K562 treated with DMSO at 1 percent for 48 hours (cell line): ENCODE data around the gene PNPLA2. TPM values are rescaled to one million over a fixed set of nuclear protein-coding genes. Genes with fewer than 3 reads are reported as not detected.

Experiments
- total RNA-seq: library from RNA; unstranded; fragments of 300-600 nt; gene quantifications from 2 replicates; pipeline ENCODE4 v1.2.3, GENCODE V29; 2022; ENCODE audit warnings: low replicate concordance; ENCODE audit errors: extremely low read depth

Gene PNPLA2, protein sequence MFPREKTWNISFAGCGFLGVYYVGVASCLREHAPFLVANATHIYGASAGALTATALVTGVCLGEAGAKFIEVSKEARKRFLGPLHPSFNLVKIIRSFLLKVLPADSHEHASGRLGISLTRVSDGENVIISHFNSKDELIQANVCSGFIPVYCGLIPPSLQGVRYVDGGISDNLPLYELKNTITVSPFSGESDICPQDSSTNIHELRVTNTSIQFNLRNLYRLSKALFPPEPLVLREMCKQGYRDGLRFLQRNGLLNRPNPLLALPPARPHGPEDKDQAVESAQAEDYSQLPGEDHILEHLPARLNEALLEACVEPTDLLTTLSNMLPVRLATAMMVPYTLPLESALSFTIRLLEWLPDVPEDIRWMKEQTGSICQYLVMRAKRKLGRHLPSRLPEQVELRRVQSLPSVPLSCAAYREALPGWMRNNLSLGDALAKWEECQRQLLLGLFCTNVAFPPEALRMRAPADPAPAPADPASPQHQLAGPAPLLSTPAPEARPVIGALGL
- total RNA-seq: 265 TPM in 1 of 2 replicates, not detected in the other

DNA sequence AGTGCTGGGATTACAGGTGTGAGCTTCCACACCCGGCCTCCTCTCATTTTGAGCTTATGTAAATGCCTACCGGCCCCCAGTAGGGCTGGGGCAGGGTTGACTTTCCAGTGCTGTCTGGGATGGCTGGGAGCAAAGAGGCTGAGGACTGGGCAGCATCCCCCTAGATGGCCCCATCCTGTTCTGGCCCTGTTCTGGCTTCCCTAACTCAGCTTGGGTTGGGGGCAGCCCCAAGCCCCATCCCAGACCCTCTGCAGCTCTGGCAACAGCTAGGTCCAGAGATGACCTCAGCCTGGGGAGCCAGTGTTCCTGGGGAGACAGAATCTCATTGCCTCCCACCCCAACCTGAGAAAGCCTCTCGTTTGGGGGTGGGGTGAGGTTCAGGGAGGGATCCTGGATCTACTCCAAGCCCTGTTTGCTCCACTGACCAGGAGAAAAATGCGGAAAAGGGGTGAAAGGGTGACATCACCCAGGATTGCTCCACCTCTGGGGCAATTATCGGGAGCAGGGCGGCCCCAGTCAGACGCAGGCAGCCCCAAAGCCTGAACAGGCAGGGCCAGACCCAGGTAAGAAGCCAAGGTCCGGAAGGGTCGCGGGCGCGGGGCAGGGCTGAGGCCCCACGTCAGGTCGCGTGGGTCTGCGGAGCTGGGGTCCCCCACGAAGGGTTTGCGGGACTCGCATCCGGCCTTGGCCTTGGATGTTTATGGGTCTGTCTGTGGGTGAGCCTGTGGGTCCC is at the start of gene PNPLA2:
PNPLA2 (plus strand) TSS at position 519 of the 733 bp plus-strand sequence. CDS start 805 bp downstream, outside the sequence.

DNA sequence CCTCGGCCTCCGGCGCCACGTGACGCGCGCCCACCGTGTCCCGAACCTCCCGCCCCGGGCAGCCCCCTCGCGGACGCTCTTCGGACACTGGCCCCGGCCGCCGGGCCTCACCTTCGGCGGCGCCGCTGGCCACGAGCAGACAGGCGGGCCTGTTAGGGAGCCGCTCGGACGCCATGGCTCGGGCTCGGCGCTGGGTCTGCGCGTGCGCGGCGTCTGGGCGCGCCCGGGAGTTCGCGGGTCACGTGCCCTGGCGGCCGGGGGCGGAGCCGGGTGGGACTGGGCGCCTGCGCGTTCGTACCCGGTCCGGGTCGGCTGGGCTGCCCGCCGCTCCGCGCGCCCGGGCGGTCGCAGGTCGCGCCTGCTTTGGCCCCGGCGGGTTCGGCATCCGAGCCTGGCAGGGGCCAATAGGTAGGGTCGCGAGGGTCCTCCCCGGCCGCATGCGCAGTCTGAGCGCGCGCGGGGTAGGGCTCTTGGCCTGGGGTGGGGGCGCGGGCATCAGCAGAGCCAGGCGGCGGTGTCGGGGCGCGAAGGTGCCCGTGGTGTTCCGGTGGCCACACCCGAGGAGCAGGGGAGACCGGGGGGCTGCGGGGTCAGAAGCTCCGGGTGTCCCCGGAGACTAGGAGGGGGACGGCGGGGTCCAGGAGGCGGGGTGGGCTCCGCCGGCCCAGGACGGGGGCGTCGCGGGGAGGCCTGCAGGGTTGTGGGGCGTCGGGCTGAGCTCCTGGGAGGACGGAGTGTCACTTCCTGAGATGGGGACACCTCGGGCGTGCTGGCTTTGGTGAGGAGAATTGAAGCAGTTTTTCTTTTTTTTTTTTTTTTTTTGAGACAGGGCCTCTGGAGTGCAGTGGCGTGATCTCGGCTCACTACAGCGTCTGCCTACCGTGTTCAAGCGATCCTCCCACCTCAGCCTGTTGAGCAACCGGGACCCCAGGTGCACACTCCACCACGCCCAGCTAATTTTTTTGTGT is 41.1 kb upstream of the PNPLA2 start, which contains the start of gene GATD1:
GATD1 (minus strand) TSS at position 200 of the 968 bp plus-strand sequence; CDS start at position 175, 25 bp downstream.

DNA sequence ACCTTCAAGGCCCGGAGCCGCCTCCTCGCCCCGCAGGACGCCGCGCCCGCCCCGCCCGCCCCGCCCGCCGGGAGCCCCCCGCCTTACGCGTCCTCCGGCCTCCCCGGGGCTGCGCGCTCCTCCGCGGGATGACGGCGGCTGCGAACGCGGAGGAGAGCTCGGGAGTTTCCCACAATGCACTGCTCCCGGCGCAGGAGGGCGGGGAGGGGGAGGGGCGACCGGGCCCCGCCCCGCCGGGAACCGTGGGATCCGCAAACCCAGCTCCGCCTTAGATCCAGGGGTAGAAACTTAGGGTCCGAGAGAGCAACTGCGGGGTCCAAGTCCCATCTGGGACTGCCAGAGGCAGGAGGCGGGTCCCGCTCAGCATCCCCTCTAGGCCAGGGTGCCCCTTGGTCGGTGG is 28.8 kb upstream of the PNPLA2 start, which contains the start of gene CEND1:
CEND1 (minus strand) TSS at position 148 of the 400 bp plus-strand sequence. CDS start 1,514 bp downstream, outside the sequence.

DNA sequence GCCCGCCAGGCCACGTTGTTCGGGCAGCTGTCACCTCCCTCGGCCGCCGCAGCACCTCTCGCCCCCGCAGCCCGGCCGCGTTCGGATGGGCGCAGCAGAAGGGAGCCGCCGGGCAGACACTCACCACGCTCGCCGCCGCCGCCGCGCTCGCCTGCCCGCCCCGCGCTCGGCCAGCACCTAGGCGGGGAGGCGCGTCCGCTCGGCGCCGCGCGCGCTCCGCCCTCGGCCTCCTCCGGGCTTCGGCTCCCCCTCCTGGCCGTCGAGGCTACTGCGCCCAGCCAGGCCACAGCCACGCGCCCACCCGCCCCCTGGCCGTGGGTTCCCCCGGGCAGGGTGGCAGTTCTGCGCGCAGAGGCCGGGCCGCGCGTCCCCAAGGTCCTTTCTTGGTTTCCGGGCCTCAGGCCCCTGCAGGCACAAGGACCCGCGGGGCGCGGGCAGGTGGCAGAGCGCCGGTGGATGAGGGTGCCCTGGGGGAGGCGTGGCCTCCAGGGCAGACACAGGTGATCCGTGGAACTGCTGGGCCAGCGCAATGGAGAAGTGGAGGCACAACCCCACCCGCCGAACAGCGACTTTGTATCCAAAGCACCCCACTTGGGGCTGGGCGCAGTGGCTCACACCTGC is 20.5 kb upstream of the PNPLA2 start, which contains the start of gene SLC25A22:
SLC25A22 (minus strand) TSS at position 189 of the 621 bp plus-strand sequence. CDS start 3,275 bp downstream, outside the sequence.

DNA sequence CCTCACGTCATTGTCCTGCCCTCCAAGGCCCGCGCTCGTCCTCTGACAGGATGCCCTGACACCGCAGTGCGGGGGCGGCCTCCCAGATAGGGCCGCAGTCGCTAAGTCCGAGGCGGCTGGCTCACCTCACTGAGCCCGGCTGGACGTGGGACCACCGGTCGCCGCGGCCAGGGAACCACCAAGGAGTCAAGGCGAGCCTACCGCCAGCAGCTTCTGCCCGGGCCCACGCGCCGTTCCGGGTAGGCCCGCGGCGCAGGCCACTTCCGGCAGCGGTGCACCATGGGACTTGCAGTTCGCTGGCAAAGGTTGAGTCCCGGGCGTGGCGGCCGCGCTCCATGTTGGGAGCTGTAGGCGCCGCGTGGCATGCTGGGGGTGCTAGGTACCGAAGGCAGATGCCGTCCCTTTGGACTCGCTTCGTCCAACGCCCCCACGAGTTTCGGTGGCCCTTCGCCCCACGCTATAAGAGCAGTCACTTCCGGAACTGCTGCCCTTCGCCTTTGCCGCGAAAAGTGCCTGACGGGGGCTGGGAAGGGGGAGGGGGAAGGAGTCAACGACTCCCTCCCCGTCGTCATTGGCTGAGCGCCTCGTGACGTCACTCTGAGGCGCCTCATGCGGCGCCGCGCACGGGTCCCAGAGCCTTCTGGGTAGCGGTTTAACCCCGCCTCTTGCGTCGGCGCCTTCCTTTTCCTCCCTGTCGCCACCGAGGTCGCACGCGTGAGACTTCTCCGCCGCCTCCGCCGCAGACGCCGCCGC is 9.3 kb upstream of the PNPLA2 start, which contains the start of gene RPLP2:
RPLP2 (plus strand) TSS at position 681 of the 753 bp plus-strand sequence. CDS start 268 bp downstream, outside the sequence.

DNA sequence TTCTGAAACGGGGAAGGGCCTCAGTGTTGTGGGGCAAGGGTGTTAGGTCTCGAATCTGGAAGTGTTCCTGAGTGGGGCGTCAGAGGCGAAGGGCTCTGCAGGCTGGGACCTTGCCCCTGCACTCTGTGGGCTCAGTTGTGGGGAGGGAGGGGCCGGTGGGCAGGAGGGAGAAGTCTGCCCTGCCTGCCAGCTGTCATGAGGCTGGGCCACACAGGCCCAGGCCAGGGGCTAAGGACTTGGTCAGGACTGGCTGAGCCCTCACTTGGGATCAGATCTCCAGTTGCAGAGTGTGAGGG is 9.1 kb downstream of the PNPLA2 start, which contains the start of gene CRACR2B:
CRACR2B (plus strand) TSS at position 23 of the 296 bp plus-strand sequence. CDS start 689 bp downstream, outside the sequence.

DNA sequence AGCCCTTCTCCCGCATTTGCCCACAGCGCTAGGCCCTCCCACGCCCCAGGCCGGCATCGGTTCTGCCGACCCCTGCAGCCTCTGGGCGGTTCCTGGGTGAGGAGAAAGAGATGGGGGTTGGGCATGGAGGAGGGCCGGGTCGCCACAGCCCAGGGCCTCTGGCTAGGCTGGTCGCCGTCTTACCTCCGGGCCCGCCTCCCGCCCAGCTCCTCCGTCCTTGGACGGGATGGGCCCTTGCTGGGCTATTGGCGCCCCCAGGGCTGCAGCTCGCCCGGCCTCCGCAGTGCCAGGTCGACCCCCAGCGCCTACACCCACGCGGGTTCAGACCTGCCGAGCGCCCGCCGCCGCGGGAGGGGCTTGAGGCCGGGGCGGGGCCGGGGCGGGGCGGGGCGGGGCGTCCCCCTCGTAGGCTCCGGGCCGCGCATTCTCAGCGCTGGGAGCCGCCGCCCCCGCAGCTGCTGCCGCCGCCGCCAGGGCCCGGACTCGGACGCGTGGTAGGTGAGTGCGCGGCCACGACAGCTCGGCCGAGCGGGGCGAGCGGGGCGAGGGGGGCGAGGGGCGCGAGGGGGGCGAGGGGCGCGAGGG is 13.9 kb downstream of the PNPLA2 start, which contains the start of gene CD151:
CD151 (plus strand) TSS at position 424 of the 585 bp plus-strand sequence. CDS start 3,118 bp downstream, outside the sequence.

DNA sequence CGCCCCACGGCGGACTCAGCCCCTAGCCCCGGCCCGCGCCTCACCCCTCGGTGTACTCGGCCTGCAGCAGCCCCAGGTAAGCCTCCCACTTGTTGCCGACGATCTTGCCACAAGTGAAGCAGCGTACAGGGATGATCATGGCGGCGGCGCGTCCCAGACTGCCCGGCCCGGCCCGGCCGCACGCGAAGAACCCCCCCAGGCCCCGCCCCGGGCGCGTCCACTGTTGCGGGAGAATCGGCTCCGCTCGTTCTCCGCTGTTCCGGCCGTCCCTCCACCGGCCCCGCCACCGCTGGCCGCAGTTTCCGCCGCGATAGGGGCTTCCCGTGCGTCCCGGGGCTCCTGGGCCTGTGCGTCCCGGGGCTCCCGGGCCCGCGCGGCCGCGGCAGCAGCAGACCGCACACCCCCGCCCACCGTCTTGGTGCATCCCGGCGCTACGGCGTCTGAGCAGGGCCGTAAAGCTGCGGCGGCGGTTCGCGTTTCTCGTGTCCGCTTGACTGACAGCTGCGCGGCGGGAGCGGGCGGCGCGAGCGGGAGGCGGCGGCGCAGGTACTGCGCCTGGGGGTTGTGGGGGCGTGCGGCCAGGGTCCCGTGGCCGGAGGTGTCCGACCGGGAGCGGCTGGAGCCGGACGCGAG is 23.8 kb downstream of the PNPLA2 start, which contains the start of the genes POLR2L and TSPAN4:
POLR2L (minus strand) TSS at position 160 of the 633 bp plus-strand sequence; CDS start at position 139, 21 bp downstream.
TSPAN4 (plus strand) TSS at position 483 of the 633 bp plus-strand sequence. CDS start 7,453 bp downstream, outside the sequence.

Other genes starting within 250 kb of the PNPLA2 start
- not detected in 2 replicates for gene PHRF1, start 242.4 kb upstream of the PNPLA2 start, total RNA-seq
- not detected in 2 replicates for gene IRF7, start 203.0 kb upstream of the PNPLA2 start, total RNA-seq
- not detected in 2 replicates for gene CDHR5, start 194.0 kb upstream of the PNPLA2 start, total RNA-seq
- gene SCT, start 191.7 kb upstream of the PNPLA2 start, total RNA-seq: not detected in 2 replicates
- gene DRD4, start 181.6 kb upstream of the PNPLA2 start, total RNA-seq: not detected in 2 replicates
- not detected in 2 replicates for gene DEAF1, start 123.7 kb upstream of the PNPLA2 start, total RNA-seq
- not detected in 2 replicates for gene TMEM80, start 123.1 kb upstream of the PNPLA2 start, total RNA-seq
- gene EPS8L2, start 112.7 kb upstream of the PNPLA2 start, total RNA-seq: not detected in 2 replicates
- gene TALDO1, start 71.5 kb upstream of the PNPLA2 start, total RNA-seq: 394 TPM in 1 of 2 replicates, not detected in the other
- not detected in 2 replicates for gene GATD1, start 41.4 kb upstream of the PNPLA2 start, total RNA-seq
- not detected in 2 replicates for gene CEND1, start 28.8 kb upstream of the PNPLA2 start, total RNA-seq
- gene SLC25A22, start 20.6 kb upstream of the PNPLA2 start, total RNA-seq: not detected in 2 replicates
- not detected in 2 replicates for gene PIDD1, start 13.7 kb upstream of the PNPLA2 start, total RNA-seq
- gene RPLP2, start 8.9 kb upstream of the PNPLA2 start, total RNA-seq: not detected in 2 replicates
- gene CRACR2B, start 9.0 kb downstream of the PNPLA2 start, total RNA-seq: not detected in 2 replicates
- 775 TPM in 1 of 2 replicates, not detected in the other for gene CD151, start 14.0 kb downstream of the PNPLA2 start, total RNA-seq
- gene POLR2L, start 23.6 kb downstream of the PNPLA2 start, total RNA-seq: not detected in 2 replicates
- gene TSPAN4, start 23.9 kb downstream of the PNPLA2 start, total RNA-seq: not detected in 2 replicates
- gene CHID1, start 91.9 kb downstream of the PNPLA2 start, total RNA-seq: not detected in 2 replicates
- gene AP2A2, start 107.0 kb downstream of the PNPLA2 start, total RNA-seq: not detected in 2 replicates
- not detected in 2 replicates for gene MUC6, start 217.8 kb downstream of the PNPLA2 start, total RNA-seq